ENCODE data around the gene MXRA5.

DNA sequence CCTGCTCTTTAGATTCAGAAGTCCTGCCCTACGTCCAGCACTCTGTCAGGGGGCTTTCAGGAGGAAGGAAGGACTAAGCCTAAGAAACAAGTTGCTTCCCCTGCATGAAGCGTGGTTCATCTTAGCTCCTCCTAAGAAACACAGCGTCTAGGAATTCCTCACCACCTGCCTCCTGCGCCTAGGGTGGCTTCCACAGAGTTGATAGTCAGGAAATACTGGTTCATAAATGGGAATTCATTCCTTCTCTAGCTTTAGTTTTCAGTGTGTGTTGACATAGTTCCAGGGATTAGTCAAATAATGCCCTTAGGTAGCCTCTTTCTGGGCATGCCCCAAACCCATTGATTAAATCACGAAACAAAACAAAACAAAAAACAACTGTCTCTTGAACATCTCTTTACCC lies 1.7 kb upstream of the MXRA5 start:
- TF ChIP-seq CTCF (IDR thresholded peaks at IDR 0.05) (no peak), POLR2A (IDR thresholded peaks at IDR 0.05) (no peak)
